K562 (cell line): ENCODE measurements around the gene ADGRD1.

Experiments
- EZH2 ChIP-seq: IDR thresholded peaks from 2 replicates; pipeline ENCODE4 v1.6.1; 2012; ENCODE audit warnings: low read depth, mild to moderate bottlenecking, inconsistent platforms, low read length, borderline replicate concordance
- JUN ChIP-seq, 2 experiments: sonication (generic) in 1 of 2; formaldehyde crosslinking in 1 of 2; IDR thresholded peaks; 2 replicates each; pipeline versions ENCODE4 v1.6.1 to v1.8.0; 2012 to 2022; ENCODE audit warnings: borderline replicate concordance in 2 of 2, mild to moderate bottlenecking in 2 of 2, improper control_type of control experiment in 1 of 2, low read depth in 1 of 2, low read length in 1 of 2, missing genetic modification reagents in 1 of 2
- JUNB ChIP-seq: fragments of 450-650 bp; formaldehyde crosslinking; conservative IDR thresholded peaks from 2 replicates; pipeline ENCODE4 v1.4.0; 2020; ENCODE audit warnings: mild to moderate bottlenecking
- MAX ChIP-seq: sonication (generic); formaldehyde crosslinking; IDR thresholded peaks from 2 replicates; pipeline ENCODE4 v1.9.0; 2022; ENCODE audit warnings: mild to moderate bottlenecking, missing genetic modification reagents
- PHF21A ChIP-seq: fragments of 450-650 bp; IDR thresholded peaks from 2 replicates; pipeline ENCODE4 v1.6.1; 2017; ENCODE audit warnings: low read depth, borderline replicate concordance
- POLR2AphosphoS5 ChIP-seq: IDR thresholded peaks from 2 replicates; pipeline ENCODE4 v1.6.1; 2011; ENCODE audit warnings: mild to moderate bottlenecking, low read depth, low read length, moderate library complexity; ENCODE audit not compliant: control insufficient read depth, insufficient read depth
- RB1 ChIP-seq: fragments of 450-650 bp; IDR thresholded peaks from 2 replicates; pipeline ENCODE4 v1.6.1; 2017; ENCODE audit warnings: low read depth, mild to moderate bottlenecking
- SMC3 ChIP-seq: conservative IDR thresholded peaks from 2 replicates; pipeline ENCODE4 v1.6.1; 2011; ENCODE audit warnings: low read depth, low read length, improper control_type of control experiment; ENCODE audit not compliant: insufficient read depth
- TF ChIP-seq, protein P1 (sequence below): fragments of 450-650 bp; formaldehyde crosslinking; conservative IDR thresholded peaks from 2 replicates; pipeline ENCODE4 v1.4.0; 2022; ENCODE audit warnings: mild to moderate bottlenecking, missing genetic modification characterization
- TF ChIP-seq, protein P2 (sequence below): sonication (generic); formaldehyde crosslinking; IDR thresholded peaks from 2 replicates; pipeline ENCODE4 v1.5.0; 2020; ENCODE audit warnings: missing genetic modification reagents

GRCh38 chr12:131106349-131106941 lies 152.7 kb downstream of the ADGRD1 start:
- TF ChIP-seq MAX (CRISPR knock-in tag) (no peak), EZH2 (no peak), JUNB (CRISPR knock-in tag) (no peak), SMC3 (no peak), RB1 (no peak), PHF21A (no peak), JUN (IDR thresholded peaks at IDR 0.05; ENCODE audit: borderline replicate concordance, low read depth, low read length) (no peak), JUN (CRISPR knock-in tag; IDR thresholded peaks at IDR 0.05; ENCODE audit: borderline replicate concordance) (no peak), POLR2AphosphoS5 (no peak)
- TF ChIP-seq, protein P1, sequence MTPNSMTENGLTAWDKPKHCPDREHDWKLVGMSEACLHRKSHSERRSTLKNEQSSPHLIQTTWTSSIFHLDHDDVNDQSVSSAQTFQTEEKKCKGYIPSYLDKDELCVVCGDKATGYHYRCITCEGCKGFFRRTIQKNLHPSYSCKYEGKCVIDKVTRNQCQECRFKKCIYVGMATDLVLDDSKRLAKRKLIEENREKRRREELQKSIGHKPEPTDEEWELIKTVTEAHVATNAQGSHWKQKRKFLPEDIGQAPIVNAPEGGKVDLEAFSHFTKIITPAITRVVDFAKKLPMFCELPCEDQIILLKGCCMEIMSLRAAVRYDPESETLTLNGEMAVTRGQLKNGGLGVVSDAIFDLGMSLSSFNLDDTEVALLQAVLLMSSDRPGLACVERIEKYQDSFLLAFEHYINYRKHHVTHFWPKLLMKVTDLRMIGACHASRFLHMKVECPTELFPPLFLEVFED (CRISPR knock-in tag): no peak
- TF ChIP-seq, protein P2, sequence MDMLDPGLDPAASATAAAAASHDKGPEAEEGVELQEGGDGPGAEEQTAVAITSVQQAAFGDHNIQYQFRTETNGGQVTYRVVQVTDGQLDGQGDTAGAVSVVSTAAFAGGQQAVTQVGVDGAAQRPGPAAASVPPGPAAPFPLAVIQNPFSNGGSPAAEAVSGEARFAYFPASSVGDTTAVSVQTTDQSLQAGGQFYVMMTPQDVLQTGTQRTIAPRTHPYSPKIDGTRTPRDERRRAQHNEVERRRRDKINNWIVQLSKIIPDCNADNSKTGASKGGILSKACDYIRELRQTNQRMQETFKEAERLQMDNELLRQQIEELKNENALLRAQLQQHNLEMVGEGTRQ (CRISPR knock-in tag): no peak
